Fibroblast of villous mesenchyme (primary cell): Measurements from ENCODE around the gene SORCS2. TPM values are rescaled to one million over a fixed set of nuclear protein-coding genes. Genes with fewer than 3 reads are reported as not detected.

ENCODE experiments used
- DNase-seq: peaks from one replicate; pipeline ENCODE4 v3.0.0-alpha.2; 2010; ENCODE audit warnings: low read depth
- H3K4me3 ChIP-seq: 2 replicates; pipeline ENCODE4 v1.5.1; 2011; ENCODE audit warnings: low read depth, mild to moderate bottlenecking, low read length
- total RNA-seq: library from RNA; depleted of rRNA; stranded (reverse); fragments of >200 nt; gene quantifications from 2 replicates; pipeline ENCODE4 v1.2.3, GENCODE V29; 2012
- TF ChIP-seq, protein P1 (sequence below): IDR thresholded peaks from 2 replicates; pipeline ENCODE4 v1.5.1; 2012; ENCODE audit warnings: low read depth, mild to moderate bottlenecking, low read length; ENCODE audit not compliant: insufficient read depth

SORCS2 gene
- total RNA-seq, 1 donor, result under 0.01 TPM

DNA sequence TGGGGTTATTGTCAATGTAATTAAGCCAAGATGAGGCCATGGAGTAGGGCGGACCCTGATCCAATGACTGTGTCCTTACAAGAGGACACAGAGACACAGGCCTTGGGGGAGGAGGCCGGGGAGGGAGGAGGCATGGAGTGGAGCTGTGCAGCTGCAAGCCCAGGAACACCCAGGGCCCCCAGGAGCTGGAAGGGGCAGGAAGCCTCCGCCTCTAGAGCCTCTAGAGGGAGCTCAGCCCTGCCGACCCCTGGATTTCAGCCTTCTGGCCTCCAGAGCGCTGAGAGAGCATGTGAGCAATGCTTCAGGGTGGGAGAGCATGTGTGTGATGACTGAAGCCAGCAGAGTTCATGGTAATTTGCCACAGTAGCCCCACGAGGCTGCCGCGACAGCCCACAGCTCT, 512.7 kb downstream of the SORCS2 start:
- H3K4me3 ChIP-seq, result no peak overlapping the region
- DNase-seq, result peak; percentile 10
- TF ChIP-seq, protein P1, sequence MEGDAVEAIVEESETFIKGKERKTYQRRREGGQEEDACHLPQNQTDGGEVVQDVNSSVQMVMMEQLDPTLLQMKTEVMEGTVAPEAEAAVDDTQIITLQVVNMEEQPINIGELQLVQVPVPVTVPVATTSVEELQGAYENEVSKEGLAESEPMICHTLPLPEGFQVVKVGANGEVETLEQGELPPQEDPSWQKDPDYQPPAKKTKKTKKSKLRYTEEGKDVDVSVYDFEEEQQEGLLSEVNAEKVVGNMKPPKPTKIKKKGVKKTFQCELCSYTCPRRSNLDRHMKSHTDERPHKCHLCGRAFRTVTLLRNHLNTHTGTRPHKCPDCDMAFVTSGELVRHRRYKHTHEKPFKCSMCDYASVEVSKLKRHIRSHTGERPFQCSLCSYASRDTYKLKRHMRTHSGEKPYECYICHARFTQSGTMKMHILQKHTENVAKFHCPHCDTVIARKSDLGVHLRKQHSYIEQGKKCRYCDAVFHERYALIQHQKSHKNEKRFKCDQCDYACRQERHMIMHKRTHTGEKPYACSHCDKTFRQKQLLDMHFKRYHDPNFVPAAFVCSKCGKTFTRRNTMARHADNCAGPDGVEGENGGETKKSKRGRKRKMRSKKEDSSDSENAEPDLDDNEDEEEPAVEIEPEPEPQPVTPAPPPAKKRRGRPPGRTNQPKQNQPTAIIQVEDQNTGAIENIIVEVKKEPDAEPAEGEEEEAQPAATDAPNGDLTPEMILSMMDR, result no peak

GRCh38 chr4:7705593-7705992, 513.3 kb downstream of the SORCS2 start:
- H3K4me3 ChIP-seq, result no peak overlapping the region

DNA sequence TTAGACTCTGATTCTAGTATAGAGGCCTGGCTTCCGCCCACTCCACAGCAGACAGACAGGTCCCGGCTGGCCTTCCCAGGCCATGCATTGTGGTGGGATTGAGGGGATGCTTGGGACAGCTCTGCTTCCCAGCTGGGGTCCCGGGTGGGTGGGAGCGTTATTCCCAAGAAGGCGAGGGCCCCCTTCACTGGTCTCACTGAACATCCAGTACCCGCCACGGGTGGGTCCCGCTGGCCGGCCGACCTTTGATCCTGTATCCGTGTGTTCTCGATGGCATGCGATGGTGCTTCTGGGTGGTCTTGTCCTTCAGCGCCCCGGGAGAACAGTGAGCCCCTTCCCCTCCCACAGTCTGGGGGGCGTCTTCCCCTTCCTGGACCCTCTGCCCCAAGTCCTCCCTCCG, 515.9 kb downstream of the SORCS2 start:
- TF ChIP-seq, protein P1, result no peak
- DNase-seq, result no peak

More at GRCh38 chr4:7705593-7705992, 513.3 kb downstream of the SORCS2 start:
- TF ChIP-seq, protein P1, result no peak
- no peak for DNase-seq

GRCh38 chr4:7708981-7709380, 516.6 kb downstream of the SORCS2 start:
- TF ChIP-seq, protein P1, result no peak
- H3K4me3 ChIP-seq, result no peak overlapping the region
- DNase-seq, result no peak

More for the DNA sequence above, 515.9 kb downstream of the SORCS2 start:
- H3K4me3 ChIP-seq, result no peak overlapping the region

DNA sequence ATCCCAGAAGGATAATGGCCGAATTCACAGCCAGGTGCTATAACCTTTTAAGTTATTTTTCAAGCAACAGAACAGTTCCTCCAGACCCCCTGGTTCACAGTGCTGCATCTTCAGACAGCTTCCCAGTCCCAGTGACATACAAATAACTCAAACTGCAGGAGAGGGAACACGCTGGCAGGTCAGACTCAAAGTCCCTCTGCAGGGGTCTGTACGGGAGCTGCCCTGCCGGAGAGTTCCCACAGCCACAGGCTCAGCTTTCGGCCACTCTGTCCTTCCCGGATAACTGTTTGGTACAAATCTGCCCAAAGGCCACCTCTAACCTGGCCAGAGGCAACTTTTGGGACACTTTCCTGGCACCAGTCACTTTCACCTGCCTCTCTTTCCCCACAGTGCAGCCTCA, 517.1 kb downstream of the SORCS2 start:
- no peak overlapping the region for H3K4me3 ChIP-seq
- no peak for DNase-seq
- TF ChIP-seq, protein P1, result no peak

- no peak for DNase-seq
- no peak overlapping the region for H3K4me3 ChIP-seq
- TF ChIP-seq, protein P1, result no peak
Measured at GRCh38 chr4:7710126-7710525, 517.8 kb downstream of the SORCS2 start.
